HCT116 (cell line): Measurements from ENCODE around the gene RWDD1.

Experiments
- CEBPB ChIP-seq: IDR thresholded peaks from 2 replicates; pipeline ENCODE4 v1.6.1; 2012; ENCODE audit warnings: low read depth
- EZH2 ChIP-seq: fragments of 200-600 bp; sonication (generic); IDR thresholded peaks from 2 replicates; pipeline ENCODE4 v1.6.1; 2017; ENCODE audit warnings: antibody characterized with exemption, mixed run types
- EZH2phosphoT487 ChIP-seq: fragments of 200-600 bp; IDR thresholded peaks from 2 replicates; pipeline ENCODE4 v1.6.1; 2018; ENCODE audit warnings: antibody characterized with exemption, borderline replicate concordance
- FOSL1 ChIP-seq: IDR thresholded peaks from 2 replicates; pipeline ENCODE4 v1.6.1; 2012; ENCODE audit warnings: low read depth
- POLR2A ChIP-seq: IDR thresholded peaks from 2 replicates; pipeline ENCODE4 v1.7.0; 2011; ENCODE audit warnings: borderline replicate concordance; ENCODE audit not compliant: insufficient read depth, insufficient read length; ENCODE audit errors: extremely low read depth
- SIN3A ChIP-seq: IDR thresholded peaks from 2 replicates; pipeline ENCODE4 v1.6.1; 2012; ENCODE audit warnings: low read depth
- TCF7L2 ChIP-seq: IDR thresholded peaks from 2 replicates; pipeline ENCODE4 v1.7.0; 2011; ENCODE audit warnings: borderline replicate concordance, inconsistent platforms; ENCODE audit not compliant: insufficient read depth, insufficient read length; ENCODE audit errors: extremely low read depth
- ZFX ChIP-seq: fragments of 450-650 bp; IDR thresholded peaks from 2 replicates; pipeline ENCODE4 v1.6.1; 2017
- ZNF274 ChIP-seq: fragments of 200-500 bp; sonication (Bioruptor generic); IDR thresholded peaks from 2 replicates; pipeline ENCODE4 v1.6.1; 2014; ENCODE audit warnings: mild to moderate bottlenecking, low read depth, low read length, inconsistent platforms
- TF ChIP-seq, protein P1 (sequence below), 3 experiments: fragments of 200-600 bp in 1 of 3; sonication (generic) in 1 of 3; IDR thresholded peaks in 2 of 3; conservative IDR thresholded peaks in 1 of 3; 2 replicates each; pipeline ENCODE4 v1.5.1; 2012 to 2017; ENCODE audit warnings: low read depth in 2 of 3, low read length in 2 of 3, antibody characterized with exemption in 1 of 3, borderline replicate concordance in 1 of 3, control low read depth in 1 of 3, mild to moderate bottlenecking in 1 of 3, mixed read lengths in 1 of 3, mixed run types in 1 of 3, moderate library complexity in 1 of 3; ENCODE audit not compliant: insufficient read depth in 1 of 3
- TF ChIP-seq, protein P2 (sequence below): IDR thresholded peaks from 2 replicates; pipeline ENCODE4 v1.6.1; 2012; ENCODE audit warnings: low read depth

- TF ChIP-seq TCF7L2 (no peak), POLR2A (no peak), EZH2 (no peak), ZFX (no peak), FOSL1 (no peak), ZNF274 (no peak), CEBPB (no peak), SIN3A (no peak), EZH2phosphoT487 (no peak)
- TF ChIP-seq, protein P1, sequence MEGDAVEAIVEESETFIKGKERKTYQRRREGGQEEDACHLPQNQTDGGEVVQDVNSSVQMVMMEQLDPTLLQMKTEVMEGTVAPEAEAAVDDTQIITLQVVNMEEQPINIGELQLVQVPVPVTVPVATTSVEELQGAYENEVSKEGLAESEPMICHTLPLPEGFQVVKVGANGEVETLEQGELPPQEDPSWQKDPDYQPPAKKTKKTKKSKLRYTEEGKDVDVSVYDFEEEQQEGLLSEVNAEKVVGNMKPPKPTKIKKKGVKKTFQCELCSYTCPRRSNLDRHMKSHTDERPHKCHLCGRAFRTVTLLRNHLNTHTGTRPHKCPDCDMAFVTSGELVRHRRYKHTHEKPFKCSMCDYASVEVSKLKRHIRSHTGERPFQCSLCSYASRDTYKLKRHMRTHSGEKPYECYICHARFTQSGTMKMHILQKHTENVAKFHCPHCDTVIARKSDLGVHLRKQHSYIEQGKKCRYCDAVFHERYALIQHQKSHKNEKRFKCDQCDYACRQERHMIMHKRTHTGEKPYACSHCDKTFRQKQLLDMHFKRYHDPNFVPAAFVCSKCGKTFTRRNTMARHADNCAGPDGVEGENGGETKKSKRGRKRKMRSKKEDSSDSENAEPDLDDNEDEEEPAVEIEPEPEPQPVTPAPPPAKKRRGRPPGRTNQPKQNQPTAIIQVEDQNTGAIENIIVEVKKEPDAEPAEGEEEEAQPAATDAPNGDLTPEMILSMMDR (IDR thresholded peaks at IDR 0.05 in 2 of 3, conservative IDR thresholded peaks at IDR 0.05 in 1 of 3; ENCODE audit: borderline replicate concordance in 1 of 3, insufficient read depth in 1 of 3, low read depth in 2 of 3, low read length in 2 of 3) = no peak
- TF ChIP-seq, protein P2, sequence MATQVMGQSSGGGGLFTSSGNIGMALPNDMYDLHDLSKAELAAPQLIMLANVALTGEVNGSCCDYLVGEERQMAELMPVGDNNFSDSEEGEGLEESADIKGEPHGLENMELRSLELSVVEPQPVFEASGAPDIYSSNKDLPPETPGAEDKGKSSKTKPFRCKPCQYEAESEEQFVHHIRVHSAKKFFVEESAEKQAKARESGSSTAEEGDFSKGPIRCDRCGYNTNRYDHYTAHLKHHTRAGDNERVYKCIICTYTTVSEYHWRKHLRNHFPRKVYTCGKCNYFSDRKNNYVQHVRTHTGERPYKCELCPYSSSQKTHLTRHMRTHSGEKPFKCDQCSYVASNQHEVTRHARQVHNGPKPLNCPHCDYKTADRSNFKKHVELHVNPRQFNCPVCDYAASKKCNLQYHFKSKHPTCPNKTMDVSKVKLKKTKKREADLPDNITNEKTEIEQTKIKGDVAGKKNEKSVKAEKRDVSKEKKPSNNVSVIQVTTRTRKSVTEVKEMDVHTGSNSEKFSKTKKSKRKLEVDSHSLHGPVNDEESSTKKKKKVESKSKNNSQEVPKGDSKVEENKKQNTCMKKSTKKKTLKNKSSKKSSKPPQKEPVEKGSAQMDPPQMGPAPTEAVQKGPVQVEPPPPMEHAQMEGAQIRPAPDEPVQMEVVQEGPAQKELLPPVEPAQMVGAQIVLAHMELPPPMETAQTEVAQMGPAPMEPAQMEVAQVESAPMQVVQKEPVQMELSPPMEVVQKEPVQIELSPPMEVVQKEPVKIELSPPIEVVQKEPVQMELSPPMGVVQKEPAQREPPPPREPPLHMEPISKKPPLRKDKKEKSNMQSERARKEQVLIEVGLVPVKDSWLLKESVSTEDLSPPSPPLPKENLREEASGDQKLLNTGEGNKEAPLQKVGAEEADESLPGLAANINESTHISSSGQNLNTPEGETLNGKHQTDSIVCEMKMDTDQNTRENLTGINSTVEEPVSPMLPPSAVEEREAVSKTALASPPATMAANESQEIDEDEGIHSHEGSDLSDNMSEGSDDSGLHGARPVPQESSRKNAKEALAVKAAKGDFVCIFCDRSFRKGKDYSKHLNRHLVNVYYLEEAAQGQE = no peak
These were observed 6.2 kb downstream of the RWDD1 start for GRCh38 chr6:116577486-116577885.
